ENCODE measurements around the gene NAA80.
A peak's percentile ranks its signal among the peaks of the same experiment; 100 is the strongest.
"Not testable (repeated sequence)": the region's sequence is repeated elsewhere in the genome, so short reads cannot be mapped to it uniquely, and the experiment has no call there.

The NAA80 gene

DNA sequence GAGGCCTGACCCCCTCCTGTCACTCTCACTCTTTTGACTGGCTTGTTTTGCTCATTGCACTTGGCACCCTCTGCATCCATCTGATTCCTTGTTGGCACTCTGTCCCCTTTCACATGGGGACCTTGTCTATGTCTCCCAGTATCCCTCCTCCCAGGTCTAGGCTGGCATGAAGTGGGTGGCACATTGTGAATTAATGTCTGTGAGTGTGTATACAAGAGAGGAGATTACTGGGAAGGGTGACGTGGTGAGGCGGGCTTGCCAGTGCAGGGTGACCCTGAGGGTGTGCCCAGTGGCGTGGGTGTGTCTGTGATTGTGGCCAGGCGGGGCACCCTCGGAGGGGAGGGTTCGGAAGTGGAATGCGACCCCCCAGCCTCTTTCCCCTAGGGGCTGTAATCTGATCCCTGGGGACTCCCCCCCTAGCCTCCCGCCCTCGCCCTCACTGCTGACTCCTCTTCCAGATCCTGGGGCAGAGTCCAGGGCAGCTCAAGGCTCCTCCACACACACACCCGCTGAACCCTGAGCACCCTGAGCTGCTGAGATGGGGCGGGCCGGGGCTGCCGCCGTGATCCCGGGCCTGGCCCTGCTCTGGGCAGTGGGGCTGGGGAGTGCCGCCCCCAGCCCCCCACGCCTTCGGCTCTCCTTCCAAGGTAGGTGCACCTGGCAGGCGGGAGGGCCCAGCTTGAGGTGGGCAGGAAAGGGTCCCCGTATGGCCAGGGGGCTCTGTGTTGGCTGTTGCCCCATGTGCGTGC is 30.3 kb downstream of the NAA80 start, which contains the start of gene SEMA3B:
TSS of gene SEMA3B (plus strand) at position 445 of the 749 bp plus-strand sequence. CDS start at position 539, 94 bp downstream.
- no peak for DNase-seq

DNA sequence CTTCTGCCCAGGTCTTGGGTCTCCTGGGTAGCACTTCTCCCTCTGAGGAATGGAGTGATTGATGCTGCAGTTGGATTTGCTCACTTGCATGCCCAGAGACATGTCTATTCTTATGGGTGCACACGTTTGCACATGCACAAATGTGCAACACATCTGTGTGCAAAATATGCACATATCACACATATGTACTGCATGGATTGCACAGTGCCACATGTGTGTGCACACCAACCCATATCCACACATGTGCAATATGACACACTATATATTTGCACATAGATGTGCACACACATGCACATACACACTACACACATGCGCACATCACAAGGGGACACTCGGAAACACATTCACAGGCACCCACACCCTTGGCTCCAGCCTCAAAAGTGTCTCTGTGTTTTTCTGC is 30.9 kb downstream of the NAA80 start:
- no peak for DNase-seq

DNA sequence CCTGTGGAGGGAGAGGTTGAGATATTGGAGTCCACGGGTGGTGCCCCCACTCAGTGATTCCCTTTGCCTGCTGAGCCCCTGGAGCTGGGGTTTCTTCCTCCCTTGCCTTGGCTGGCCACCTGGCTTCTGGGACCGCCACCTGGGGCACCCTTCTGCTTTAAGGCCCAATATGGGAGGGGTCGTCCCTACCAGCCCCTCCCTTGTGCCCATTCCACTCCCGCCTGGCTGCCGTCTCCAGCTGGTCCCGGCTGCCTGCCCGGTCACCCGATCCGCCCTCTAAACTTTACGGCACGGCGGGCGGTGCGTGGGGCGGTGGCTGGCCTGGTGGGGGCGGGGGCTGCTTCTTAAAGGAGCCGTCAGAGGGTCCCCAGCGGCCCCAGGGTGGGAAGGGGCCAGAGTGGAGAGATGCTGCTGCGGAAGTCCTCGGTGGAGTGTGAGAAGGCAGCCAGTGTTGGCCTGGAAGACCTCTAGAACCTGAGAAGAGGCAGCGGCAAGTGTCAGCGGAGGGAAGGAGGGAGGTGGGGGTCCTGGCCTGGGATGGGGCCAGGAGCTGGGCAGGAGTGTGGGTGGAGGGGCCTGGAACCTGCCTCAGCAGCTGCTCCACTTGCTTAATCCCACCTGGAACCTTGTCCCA is 31.8 kb downstream of the NAA80 start:
- DNase-seq: no peak

DNA sequence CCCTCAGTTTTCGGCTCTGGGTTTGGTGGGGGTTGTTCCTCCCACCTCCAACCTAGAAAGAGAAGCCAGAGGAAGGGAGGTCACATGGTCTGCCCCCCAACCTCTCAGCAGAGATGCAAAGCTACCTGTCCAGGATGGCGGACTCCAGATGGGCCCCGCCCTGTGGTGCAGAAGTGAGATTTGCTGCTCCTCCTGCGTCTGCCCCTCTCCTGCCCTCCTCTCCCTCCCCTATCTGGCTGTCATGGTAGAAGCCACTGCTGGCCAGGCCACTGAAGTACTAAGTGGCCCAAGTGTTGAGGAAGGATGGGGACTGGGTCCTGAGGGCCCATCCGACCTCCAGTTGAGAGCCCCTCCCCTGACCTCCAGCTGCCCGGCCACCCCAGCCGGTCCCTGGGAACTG is 32.4 kb downstream of the NAA80 start:
- no peak for DNase-seq

DNA sequence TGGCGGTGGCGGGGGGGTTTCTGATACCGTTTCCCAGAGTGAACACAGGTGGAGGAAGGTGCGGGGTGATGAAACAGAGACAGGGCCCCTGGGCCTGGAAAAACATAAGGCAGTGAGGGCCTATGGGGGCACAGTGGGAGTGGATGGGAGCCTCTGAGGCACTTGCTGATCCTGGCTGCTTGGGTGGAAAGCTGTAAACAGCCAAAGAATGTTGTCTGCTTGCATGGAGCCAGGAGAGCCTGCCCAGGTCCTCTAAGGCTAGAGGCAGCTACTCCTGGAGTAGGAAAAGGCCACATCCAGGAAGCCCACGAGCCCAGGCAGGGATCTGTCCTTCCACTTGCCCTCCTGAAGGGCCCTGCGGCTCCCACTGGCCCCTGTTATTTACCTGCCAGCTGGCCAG is 33.2 kb downstream of the NAA80 start:
- no peak for DNase-seq

DNA sequence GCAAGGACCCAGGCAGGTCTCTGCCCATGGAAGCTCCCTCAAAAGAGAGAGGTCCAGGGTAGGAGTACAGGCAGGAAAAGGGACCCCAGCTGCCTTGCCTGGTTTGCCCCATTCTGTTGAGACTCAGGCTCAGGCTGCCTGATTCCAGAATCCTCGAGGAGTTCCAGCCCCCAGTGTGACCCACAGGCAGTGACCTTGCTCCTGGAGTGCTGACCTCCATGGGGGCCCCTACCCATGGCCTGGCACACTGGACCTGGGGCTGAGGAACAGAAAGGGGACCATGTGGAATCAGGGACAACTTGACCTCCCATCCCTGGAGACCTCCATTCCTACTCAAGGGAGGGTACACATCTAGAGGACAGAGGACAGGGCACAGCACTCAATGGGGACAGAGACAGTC is 33.6 kb downstream of the NAA80 start:
- no peak for DNase-seq

DNA sequence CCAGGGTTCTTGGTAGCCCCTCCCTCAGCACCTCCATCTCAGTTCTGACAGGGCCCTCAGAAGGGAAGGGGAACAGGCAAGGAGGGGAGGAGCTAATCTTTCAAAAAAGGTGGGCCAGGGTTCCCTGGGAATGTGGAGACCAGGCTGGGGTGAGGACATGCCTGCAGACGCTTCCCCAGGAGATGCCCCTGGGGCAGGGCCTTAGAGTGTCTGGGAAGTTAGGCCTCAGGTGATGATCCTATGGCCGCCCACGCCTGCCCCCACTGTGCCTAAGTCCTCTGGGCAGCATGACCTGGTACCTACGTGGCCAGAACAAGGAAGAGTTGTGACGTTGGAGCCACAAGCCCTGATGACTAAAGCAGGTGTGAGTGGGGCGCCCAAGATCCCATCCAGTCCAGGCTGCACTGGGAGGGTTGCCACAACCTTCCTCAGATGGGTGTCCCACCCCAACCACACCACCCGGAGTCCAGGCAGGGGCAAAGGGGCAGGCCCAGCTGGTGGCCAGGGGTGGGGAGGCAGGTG is 34.2 kb downstream of the NAA80 start:
- no peak for DNase-seq

DNA sequence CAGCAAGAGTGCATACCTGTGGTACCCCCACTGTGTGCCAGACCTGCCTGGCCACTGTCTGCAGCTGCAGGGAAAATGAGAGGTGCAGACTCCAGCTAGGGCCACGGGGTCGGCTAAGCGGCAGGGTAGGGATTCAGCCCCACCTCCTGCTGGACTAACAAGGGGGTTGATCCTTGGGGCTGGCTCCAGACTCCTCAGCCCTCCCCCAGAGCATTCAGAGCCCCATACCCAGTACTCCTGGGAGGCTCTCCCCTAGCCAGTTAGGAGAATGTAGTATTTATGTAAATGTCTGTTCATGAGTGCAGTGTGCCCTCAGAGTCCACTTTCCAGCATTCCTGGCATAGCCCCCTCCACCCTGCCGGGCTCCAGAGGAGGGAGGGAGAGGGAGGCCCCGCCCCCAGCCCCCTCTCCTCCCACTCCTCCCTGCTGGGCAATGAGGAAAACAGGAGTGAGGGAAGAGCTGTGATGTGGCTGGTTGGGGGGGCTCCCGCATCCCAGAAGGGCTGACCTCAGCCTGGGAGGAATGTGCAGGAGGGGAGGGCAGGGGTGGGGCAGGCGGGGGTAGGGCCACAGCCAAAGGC is 34.7 kb downstream of the NAA80 start:
- no peak for DNase-seq

DNA sequence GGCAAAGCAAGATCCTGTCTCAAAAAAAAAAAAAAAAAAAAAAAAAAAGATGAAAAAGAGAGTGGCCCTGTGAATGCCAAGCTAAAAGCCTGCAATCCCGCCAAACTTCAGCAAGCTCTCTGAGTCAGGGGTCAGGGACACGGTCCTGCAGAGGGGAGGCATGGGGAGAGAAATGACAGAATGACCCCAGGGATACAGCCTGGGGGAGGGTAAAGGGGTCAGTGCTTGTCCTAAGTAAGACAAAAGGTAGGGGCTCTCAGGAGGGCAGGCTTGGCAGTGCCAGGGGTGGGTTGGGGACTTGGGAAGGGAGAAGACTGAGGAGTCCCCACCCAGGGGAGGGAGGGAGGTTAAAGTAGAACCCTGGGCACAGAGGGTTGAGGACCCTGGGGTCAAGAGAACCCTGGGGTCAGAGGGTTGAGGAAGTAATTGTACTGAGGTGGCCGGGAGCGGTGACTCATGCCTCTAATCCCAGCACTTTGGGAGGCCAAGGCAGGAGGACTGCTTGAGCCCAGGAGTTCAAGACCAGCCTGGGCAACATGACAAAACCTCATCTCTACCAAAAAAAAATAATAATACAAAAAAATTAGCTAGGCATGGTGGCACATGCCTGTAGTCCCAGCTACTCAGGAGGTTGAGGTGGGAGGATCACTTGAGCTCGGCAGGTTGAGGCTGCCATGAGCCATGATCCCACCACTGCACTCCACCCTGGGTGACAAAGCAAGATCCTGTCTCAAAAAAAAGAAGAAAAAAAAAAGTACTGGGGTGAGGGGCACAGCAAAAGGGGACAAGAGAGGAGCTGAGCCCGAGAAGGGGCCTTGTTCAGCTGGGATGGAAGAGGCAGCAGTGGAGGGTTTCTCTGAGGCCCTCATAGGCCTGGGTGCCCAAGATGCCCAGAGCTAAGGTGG is 35.5 kb downstream of the NAA80 start:
- DNase-seq: no peak

DNA sequence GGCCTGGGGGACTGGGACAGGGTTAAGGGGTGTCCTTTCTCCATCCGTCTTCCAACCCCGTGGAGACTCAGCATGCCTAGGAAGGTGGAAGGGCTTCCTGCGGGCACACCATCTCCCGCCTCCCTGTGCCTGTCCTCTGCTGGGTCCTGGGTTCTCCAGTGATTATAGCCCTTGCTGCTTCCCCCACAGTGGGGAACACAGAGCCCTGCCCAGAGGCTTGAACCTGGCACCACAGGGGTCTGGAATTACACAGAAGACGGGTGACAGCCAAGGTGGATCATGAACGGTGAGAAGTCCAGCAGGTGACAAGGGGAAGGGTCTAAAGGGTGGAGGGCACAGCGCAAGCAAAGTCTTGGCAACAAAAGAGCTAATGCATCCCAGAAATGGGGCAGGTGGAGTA is 36.4 kb downstream of the NAA80 start:
- no peak for DNase-seq

DNA sequence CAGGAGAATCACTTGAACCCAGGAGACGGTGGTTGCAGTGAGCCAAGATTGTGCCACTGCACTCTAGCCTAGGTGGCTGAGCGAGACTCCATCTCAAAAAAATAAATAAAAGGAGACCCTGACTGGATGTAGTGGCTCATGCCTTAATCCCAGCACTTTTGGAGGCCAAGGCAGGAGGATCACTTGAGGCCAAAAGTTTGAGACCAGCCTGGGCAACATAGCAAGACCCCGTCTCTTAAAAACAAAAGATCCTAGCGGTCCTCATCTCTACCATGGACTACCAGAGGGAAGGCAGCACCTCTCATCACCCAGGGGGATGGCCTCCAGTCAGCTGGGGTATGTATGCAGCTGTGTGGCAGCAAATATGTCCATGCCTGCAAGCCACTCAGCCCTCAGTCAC is 37.0 kb downstream of the NAA80 start:
- not testable (repeated sequence) for DNase-seq

DNA sequence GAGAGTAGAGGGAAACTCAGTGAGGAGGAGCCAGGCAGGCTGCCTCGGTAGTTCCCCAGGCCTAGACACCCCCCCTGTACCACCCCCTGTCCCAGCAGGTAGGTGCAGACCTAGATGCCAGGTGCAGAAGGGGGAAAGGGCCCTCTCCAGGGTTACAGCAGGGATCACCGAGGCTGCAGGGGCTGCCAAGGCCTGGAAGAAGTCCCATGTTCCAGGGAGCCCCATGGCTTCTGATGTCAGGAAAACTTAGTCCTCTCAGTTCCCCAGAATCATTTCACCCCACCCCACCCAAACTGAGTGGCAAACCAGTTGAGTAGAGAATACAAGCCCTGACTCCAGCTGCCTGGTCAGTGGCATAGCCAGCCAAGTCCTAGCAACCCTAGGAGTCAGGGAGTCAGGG is 37.7 kb downstream of the NAA80 start:
- DNase-seq: no peak

DNA sequence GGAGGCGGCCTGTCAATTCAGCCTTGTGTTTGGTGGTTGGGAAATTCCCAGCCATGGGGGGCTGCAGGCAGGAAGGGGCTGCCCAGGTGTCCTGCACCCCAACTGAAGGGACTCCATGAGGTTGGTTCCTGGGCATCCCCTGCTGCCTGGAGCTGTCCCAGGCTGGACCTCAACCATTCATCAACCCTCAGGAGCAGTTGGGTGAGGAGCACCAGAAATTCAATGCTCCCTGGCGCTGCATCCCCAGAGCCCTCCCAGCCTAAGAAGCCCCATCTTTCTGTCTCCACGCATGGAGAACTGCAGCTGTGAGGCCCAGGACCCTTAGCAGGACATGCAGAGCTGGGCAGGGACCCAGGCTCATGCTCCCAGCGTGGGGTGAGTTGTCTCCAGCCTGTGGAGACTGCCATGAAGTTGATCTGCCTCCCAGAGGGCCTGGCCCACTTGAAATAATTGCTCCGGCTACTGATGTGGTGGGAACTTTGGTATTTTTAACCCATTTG is 38.2 kb downstream of the NAA80 start:
- DNase-seq: no peak

DNA sequence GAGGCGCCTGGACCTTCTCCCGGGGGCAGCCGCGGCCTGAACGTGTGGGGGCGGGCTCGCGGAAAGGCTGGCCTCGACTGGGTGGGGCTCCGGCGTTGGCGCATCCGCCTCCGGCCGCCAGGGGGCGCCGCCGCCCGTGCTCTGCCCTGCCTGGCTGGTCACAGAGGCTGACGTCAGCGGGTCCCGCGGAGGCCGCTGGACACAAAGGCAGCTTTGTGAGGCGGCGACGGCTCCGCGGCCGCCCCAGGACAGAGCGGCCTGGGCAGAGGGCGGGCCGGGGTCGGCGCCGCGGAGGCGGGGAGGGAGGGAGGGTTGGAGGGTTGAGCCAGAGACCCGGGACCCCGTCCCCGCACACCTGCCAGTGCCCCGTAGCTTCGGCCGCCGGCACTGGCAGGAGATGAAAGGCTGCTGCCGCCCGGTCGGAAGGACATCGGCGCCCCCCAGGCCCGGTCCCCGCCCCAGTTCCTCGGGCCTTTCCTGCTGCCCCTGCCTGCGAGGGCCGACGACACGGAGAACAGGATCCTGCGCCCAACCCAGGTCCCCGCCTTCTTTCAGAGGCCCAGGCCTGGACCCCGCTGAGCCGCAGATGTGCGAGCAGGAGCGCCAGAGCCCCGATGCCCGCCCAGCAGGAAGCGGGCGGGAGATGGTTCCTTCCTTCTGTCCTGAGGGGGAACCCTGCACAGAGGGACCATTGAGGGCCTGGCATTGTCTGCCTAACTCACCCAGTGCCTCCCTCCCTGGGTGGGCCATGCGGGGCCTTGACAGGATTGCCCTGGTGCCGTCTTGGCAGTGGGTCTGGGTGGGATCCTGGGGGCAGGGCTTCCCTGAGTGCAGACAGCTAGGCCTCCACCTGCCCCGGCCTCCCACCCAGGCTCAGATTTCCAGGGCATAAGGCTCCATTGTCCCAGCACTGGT is 38.9 kb downstream of the NAA80 start:
- peak; percentile 88 for DNase-seq

DNA sequence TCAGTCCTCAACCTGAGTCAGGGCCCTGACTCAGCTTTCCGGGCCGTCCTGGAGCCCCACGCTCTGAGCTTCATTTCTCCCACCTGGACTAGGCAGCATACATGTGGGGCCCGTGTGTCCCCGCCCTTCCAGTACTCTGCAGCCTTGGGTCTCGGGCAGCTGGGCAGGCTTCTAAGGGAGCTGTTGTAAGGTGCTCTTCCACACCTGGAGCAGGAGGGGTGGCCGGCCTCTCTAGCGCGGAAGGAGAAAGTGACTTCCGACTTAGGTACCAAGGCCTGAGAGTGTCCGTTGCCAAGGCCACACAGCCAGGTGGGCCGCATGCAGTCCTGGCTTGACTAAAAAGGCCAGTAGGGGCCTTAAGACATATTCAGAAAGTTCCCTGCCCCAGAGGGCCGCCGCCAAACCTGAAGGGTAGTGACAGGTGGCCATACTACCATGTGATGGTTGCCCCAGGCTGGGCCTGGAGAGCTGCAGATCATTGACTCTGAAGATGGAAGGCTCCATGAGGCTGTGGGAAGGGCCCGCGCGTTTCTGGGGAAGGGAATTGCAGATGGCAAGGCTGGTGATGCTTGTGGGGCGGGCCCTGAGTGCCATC is 39.7 kb downstream of the NAA80 start:
- no peak for DNase-seq

DNA sequence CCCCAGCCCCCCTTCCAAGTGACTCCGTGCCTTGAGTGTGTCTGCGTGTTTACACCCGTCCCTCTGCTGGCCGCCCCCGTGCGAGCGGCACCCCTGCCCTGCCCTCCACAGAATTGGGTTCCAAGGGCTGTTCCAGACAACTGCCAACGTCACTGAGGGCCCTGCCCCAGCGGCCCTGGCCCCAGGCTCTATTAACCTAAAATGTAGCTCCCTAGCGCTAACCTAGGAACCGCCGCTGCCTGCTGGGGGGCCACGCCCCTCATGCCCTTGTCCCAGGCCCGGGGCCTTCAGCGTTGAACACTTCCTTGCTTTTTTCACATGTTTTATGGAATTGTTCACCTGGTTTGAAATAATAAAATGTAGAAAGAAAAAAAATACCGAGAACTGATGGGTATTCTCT is 40.2 kb downstream of the NAA80 start:
- DNase-seq: no peak

DNA sequence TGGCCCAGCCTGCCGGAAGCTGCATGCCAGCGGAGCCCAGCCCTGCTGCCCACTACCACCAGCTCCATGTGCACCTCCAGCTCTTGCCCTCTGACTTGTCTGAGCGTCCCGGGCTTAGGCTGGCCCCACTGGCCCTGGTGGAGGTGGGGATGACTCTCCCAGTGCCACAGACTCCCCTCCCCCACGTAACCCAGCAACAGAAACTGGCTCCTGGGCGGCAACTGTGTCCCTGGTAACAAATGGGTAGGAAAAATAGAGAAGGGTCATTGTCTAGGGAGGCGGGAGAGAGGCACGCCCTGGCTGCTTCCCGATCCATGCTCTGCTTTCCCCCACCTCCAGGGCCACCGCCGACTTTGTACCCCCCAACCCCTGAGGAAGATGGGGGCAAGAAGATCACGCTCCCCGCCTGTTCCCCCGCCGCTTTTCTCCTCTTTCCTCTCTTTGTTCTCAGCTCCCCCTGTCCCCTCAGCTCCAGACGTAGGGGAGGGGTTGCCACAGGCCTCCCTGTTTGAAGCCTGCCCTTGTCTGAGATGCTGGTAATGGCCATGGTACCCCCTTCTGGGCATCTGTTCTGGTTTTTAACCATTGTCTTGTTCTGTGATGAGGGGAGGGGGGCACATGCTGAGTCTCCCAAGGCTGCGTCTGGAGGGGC is 41.0 kb downstream of the NAA80 start:
- DNase-seq: no peak

DNA sequence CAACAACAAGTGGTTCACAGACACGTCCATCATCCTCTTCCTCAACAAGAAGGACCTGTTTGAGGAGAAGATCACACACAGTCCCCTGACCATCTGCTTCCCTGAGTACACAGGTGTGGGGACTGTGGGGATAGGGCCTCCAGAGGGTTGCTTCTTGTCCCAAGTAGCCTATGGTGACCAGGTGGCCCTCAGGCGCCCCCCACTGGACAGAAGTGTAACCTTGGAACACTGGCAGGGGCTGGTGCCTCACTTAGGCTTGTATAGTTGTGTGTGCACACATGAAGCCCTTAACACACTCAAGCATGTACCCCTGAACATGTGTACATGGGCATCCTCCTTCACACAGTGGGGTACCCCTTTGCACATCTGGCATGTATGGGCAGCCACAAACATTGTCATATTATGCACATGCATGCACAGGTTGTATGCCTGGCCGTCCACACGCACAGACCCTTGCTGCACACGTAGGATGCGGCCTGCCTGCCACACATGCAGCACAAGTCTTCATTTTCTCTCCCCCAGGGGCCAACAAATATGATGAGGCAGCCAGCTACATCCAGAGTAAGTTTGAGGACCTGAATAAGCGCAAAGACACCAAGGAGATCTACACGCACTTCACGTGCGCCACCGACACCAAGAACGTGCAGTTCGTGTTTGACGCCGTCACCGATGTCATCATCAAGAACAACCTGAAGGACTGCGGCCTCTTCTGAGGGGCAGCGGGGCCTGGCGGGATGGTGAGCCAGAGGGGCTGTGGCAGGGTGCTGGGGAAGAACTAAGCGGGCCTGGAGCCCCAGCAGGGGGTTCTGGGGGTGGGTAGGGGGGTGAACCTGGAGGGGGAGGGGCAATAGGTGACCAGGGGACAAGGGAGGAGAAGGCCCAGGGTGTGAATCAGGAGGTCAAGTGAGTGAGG is 42.0 kb downstream of the NAA80 start:
- DNase-seq: peak; percentile 50

DNA sequence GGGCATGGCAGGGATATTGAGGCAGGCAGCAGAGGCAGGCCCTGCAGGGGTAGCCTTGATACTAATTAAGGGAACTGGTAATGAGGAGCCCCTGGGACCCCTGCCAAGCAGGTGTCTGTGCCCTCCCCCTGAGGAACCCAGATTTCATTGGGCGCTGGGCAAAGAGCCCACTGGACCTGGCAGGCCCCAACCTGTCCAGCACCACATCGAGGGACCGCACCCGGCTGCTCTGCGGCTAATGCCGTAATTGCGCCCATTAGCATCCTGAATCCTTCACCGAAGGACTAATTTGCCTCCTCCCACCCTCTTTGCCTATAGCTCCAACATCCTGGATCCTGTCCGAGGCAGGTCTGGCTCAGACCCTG is 44.0 kb downstream of the NAA80 start:
- DNase-seq: no peak
